Measurements from ENCODE around the gene CERCAM. TPM values are rescaled to one million over a fixed set of nuclear protein-coding genes. Genes with fewer than 3 reads are reported as not detected.

The CERCAM gene
- total RNA-seq, 1 experiment from 2014 or later: 11.3 TPM

DNA sequence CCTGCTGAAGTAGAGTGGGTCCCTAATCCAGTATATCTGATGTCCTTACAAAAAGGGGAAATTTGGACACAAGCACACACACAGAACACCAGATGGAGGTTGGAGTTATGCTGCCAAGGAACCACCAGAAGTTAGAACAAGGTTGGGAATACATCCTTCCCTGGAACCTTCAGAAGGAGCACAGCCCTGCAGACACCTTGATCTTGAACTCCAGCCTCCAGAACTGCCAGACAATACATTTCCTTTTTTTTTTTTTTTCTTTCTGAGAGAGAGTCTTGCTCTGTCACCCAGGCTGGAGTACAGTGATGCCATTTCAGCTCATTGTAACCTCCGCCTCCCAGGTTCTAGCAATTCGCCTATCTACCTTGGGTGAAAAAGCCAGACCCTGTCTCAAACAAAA, 28.1 kb downstream of the CERCAM start:
- H3K27me3 ChIP-seq (ENCODE audit: control insufficient read depth, insufficient read depth, low read length): no peaks in the 10 kb centered on the region
- BruUV-seq (replicated peaks): no TSS peak
- ATAC-seq (no peak), DNase-seq (ENCODE audit: low read depth, low spot score) (no peak)
- POLR2A ChIA-PET: no interaction called here
- no peaks in the 10 kb centered on the region for H3K36me3 ChIP-seq (ENCODE audit: control insufficient read depth, insufficient read depth, low read length)
- CTCF ChIA-PET: no interaction called here
- no peak overlapping the region for H3K4me3 ChIP-seq (ENCODE audit: low read depth in 2 of 2, low read length in 2 of 2)
- intact Hi-C loops (cut with micrococcal nuclease; ENCODE audit: unreplicated experiment): no loop called here
- H3K9me3 ChIP-seq (ENCODE audit: control insufficient read depth, insufficient read depth, low read depth, low read length): no peaks in the 10 kb centered on the region
- H3K27ac ChIP-seq (ENCODE audit: low read length): no peak overlapping the region
- TF ChIP-seq, protein P1, sequence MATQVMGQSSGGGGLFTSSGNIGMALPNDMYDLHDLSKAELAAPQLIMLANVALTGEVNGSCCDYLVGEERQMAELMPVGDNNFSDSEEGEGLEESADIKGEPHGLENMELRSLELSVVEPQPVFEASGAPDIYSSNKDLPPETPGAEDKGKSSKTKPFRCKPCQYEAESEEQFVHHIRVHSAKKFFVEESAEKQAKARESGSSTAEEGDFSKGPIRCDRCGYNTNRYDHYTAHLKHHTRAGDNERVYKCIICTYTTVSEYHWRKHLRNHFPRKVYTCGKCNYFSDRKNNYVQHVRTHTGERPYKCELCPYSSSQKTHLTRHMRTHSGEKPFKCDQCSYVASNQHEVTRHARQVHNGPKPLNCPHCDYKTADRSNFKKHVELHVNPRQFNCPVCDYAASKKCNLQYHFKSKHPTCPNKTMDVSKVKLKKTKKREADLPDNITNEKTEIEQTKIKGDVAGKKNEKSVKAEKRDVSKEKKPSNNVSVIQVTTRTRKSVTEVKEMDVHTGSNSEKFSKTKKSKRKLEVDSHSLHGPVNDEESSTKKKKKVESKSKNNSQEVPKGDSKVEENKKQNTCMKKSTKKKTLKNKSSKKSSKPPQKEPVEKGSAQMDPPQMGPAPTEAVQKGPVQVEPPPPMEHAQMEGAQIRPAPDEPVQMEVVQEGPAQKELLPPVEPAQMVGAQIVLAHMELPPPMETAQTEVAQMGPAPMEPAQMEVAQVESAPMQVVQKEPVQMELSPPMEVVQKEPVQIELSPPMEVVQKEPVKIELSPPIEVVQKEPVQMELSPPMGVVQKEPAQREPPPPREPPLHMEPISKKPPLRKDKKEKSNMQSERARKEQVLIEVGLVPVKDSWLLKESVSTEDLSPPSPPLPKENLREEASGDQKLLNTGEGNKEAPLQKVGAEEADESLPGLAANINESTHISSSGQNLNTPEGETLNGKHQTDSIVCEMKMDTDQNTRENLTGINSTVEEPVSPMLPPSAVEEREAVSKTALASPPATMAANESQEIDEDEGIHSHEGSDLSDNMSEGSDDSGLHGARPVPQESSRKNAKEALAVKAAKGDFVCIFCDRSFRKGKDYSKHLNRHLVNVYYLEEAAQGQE (IDR thresholded peaks at IDR 0.05; ENCODE audit: insufficient read depth in 1 of 2, low read depth in 2 of 2, low read length in 1 of 2): no peak
- TF ChIP-seq SIN3A (IDR thresholded peaks at IDR 0.05; ENCODE audit: borderline replicate concordance, insufficient read depth, low read depth, low read length) (no peak), POLR2AphosphoS5 (IDR thresholded peaks at IDR 0.05; ENCODE audit: low read depth, low read length) (no peak), TCF7L2 (IDR thresholded peaks at IDR 0.05; ENCODE audit: low read depth, low read length) (no peak)
- TF ChIP-seq, protein P2, sequence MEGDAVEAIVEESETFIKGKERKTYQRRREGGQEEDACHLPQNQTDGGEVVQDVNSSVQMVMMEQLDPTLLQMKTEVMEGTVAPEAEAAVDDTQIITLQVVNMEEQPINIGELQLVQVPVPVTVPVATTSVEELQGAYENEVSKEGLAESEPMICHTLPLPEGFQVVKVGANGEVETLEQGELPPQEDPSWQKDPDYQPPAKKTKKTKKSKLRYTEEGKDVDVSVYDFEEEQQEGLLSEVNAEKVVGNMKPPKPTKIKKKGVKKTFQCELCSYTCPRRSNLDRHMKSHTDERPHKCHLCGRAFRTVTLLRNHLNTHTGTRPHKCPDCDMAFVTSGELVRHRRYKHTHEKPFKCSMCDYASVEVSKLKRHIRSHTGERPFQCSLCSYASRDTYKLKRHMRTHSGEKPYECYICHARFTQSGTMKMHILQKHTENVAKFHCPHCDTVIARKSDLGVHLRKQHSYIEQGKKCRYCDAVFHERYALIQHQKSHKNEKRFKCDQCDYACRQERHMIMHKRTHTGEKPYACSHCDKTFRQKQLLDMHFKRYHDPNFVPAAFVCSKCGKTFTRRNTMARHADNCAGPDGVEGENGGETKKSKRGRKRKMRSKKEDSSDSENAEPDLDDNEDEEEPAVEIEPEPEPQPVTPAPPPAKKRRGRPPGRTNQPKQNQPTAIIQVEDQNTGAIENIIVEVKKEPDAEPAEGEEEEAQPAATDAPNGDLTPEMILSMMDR (IDR thresholded peaks at IDR 0.05): no peak
- H3K4me1 ChIP-seq (ENCODE audit: control insufficient read depth, insufficient read depth, low read length): no peaks in the 10 kb centered on the region
- in situ Hi-C loops (cut with HindIII; ENCODE audit: low pct_unique_long_range_greater_than_20kb, low sequenced_read_pairs): no loop called here

DNA sequence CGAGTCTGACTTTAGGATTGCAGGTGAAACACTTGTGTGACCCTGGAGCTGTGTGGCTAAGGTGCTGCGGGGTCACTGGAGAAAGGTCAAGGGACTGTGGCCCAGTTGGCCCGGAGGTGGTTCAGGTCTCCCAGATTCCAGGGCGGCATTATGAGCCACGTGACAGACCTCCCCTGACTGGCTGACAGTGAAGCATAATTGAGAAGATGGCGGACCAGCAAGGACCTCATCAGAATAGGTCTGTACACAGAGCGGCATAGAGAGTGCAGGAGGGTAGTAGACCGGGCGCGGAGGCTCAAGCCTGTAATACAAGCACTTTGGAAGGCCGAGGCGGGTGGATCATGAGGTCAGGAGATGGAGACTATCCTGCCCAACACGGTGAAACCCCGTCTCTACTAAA, 34.3 kb downstream of the CERCAM start:
- ChIA-PET POLR2A (no interaction called here), CTCF (interaction anchor here (0.7 to 1.3 kb wide), 2 partner anchors 15 to 16 kb away, joined by 3 to 4 read pairs; no protein-coding TSS in a partner anchor)
- TSS peak; percentile 82 for BruUV-seq (replicated peaks)
- H3K4me3 ChIP-seq (ENCODE audit: low read depth in 2 of 2, low read length in 2 of 2): no peak overlapping the region
- H3K9me3 ChIP-seq (ENCODE audit: control insufficient read depth, insufficient read depth, low read depth, low read length): no peaks in the 10 kb centered on the region
- H3K27me3 ChIP-seq (ENCODE audit: control insufficient read depth, insufficient read depth, low read length): no peaks in the 10 kb centered on the region
- TF ChIP-seq, protein P2 (IDR thresholded peaks at IDR 0.05): no peak
- TF ChIP-seq TCF7L2 (IDR thresholded peaks at IDR 0.05; ENCODE audit: low read depth, low read length) (no peak), SIN3A (IDR thresholded peaks at IDR 0.05; ENCODE audit: borderline replicate concordance, insufficient read depth, low read depth, low read length) (no peak), POLR2AphosphoS5 (IDR thresholded peaks at IDR 0.05; ENCODE audit: low read depth, low read length) (no peak)
- TF ChIP-seq, protein P1 (IDR thresholded peaks at IDR 0.05; ENCODE audit: insufficient read depth in 1 of 2, low read depth in 2 of 2, low read length in 1 of 2): no peak
- in situ Hi-C loops (cut with HindIII; ENCODE audit: low pct_unique_long_range_greater_than_20kb, low sequenced_read_pairs): no loop called here
- no peak for ATAC-seq
- intact Hi-C loops (cut with micrococcal nuclease; ENCODE audit: unreplicated experiment): no loop called here
- no peak for DNase-seq (ENCODE audit: low read depth, low spot score)
- no peak overlapping the region for H3K27ac ChIP-seq (ENCODE audit: low read length)
- H3K4me1 ChIP-seq (ENCODE audit: control insufficient read depth, insufficient read depth, low read length): peaks cover 5% of the 10 kb centered on the region; the same call in 1 of the 2 replicates
- H3K36me3 ChIP-seq (ENCODE audit: control insufficient read depth, insufficient read depth, low read length): no peaks in the 10 kb centered on the region; the same call in 1 of the 2 replicates
